Activated T-cell treated with anti-CD3 and anti-CD28 coated beads, Interleukin-2, amount 50 U/mL, for 48 hours (primary cell): Measurements from ENCODE around the gene TUBGCP6.
A peak's percentile ranks its signal among the peaks of the same experiment; 100 is the strongest.

Experiments used
- DNase-seq, 2 experiments: peaks; one replicate each; pipeline ENCODE4 v3.0.0-alpha.2; 2020

Gene TUBGCP6

DNA sequence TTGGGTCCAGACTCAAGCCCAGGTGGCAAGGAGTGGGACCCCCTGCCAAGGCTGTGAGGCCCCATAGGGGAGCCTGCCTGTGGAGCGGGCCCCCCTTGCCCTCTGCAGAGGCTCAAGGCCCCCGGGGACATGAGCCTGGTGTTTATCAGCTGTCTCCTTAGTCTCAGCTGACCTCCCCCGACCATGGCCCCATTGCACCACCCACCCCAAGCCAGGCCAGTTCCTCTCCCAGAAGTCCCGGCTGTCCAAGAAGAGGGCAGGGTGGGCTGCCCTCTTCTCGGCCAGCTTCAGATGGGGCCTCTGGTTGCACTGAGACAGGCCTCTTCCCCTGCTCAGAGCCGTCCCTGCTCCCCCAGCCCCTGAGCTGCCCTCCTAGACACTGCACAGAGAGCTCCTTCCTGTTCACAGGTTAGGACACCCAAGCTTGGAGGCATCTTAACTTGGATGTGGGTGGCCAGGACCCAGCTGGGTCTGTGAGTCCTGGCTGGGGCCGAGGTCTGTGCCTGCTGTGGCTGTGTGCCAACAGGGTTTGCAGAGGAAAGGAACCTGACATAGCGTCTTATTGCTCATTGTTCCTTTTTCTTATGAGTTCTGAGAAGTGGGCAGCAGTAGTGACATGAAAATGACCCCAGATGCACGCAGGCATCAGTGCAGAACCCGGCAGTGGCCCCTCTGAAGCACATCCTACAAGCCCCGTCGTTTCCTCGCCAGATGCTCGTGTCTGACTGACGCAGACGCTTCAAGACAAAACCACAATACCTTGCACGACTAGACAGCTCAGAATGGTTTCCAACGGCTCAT lies 53.7 kb downstream of the TUBGCP6 start:
- DNase-seq: peak; percentile 74 to 78

- peak; percentile 85 to 89 for DNase-seq
Measured at GRCh38 chr22:50190182-50190940, 54.5 kb downstream of the TUBGCP6 start.

DNA sequence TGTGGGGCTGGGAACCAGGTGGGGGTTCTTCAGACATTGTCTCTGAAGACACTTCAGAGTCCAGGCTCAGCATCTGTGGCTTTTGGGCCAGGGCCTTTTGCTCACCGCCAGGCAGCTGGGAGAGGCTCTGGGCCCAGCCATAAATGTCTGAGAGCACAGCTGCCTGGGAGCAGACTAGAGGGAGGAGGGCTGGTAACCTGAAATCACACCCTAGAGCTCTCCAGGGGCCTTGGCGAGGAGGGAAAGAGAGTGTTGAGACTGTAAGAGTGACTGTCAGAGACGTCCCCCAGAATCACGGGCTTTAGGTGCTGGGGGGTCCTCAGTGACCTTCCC lies 55.0 kb downstream of the TUBGCP6 start:
- DNase-seq: no peak

DNA sequence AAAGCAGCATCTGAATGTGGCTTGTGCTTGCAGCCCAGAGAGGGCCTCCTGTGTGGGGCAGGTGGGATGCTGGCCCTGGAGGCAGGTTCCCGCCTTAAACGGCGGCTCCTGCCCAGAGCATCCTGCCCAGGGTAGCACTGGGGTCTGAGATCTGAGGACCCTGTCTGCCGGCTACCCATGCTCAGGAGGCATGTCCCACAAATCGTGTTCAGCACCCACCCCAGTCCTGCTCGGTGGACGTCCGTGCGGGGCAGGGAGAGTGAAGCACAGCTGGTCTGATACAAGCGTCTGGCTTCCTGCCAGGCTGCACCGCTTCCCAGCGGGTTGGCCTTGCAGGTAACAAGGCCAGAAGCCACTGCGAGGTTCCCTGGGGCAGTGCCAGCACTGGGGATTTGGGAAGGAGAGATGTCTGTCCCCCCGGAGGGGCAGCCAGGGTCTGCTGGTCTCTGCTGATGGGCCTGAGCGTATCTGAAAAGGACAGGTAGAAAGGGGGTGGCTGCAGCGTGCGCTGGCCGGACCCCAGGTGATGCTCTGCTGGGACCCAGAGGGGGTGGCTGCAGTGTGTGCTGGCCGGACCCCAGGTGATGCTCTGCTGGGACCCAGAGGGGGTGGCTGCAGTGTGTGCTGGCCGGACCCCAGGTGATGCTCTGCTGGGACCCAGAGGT lies 55.5 kb downstream of the TUBGCP6 start:
- DNase-seq: no peak

- DNase-seq: no peak
Measured at GRCh38 chr22:50188356-50188755, 56.5 kb downstream of the TUBGCP6 start.

- DNase-seq: no peak
Measured at GRCh38 chr22:50186761-50187523, 57.9 kb downstream of the TUBGCP6 start.

DNA sequence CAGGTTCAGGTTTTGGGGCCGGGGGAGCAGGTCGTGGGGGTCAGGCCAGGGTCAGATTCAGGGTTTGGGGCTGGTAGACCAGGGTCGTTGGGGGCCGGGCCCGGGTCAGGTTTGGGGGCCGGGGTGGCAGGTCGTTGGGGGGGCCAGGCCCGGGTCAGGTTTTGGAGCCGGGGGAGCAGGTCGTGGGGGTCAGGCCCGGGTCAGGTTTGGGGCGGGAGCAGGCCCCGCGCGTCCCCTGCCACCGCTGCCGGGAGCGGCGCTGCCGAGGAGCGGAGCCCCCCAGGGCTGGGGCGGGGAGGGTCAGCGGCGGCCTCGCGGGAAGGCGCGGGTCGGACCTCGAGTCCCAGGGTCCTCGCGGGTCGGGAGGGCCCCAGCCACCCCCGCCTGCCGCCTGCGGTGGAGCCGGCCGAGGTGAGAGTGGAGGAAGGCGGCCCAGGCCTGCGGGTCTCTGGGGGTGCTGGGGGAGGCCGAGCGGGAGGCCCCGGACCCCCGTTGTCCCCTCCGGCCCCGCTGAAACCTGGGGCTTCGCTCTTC lies 58.6 kb downstream of the TUBGCP6 start:
- DNase-seq: no peak

- peak; percentile 86 to 92 for DNase-seq
Measured at GRCh38 chr22:50185375-50186087, 59.3 kb downstream of the TUBGCP6 start, which contains the start of gene TRABD. Gene TRABD, plus strand, starts transcription at chr22:50185913. Its CDS starts 7,148 bp downstream, at chr22:50193061.

GRCh38 chr22:50184902-50185374 lies 59.9 kb downstream of the TUBGCP6 start:
- no peak for DNase-seq

- DNase-seq: no peak
Measured at GRCh38 chr22:50184004-50184901, 60.6 kb downstream of the TUBGCP6 start.

DNA sequence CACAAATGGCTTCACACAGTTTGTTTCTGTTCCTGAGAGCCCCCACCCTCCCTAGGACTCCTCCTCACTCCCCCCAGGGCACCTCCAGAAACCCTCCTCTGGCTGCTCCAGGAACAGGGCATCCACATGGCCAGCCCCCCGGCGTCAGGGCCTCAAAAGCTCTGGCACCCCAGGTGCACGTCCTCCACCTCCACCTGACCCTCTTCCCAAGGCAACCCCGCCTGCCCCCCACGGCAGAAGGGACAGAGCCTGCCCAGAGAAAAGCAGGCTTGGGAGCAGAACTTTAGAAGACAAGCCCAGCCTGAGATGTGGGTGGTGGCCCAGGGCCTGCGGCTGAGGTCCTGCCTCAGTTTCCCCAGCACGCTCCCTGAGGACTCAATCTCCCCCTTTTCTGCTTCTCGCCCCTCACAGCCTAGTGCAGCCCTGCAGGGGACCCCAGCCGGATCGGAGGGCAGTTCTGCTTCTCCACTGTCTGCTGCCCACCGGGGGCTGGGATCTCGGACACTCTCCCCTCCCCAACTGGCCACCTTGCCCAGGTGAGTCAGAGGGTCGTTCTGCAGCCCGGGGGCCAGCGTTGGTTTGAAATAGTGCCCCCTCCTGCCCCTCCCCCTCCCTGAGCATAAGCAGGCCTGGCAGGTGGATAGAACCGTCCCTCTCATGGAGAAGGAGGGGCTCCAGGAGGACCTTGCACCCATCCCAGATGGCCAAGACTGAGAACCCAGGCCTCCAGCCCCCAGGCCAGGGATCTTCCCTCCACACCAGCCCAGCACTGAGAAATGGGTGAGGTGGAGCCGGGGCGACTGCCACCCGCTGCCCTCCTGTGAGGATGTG lies 61.5 kb downstream of the TUBGCP6 start:
- DNase-seq: no peak

DNA sequence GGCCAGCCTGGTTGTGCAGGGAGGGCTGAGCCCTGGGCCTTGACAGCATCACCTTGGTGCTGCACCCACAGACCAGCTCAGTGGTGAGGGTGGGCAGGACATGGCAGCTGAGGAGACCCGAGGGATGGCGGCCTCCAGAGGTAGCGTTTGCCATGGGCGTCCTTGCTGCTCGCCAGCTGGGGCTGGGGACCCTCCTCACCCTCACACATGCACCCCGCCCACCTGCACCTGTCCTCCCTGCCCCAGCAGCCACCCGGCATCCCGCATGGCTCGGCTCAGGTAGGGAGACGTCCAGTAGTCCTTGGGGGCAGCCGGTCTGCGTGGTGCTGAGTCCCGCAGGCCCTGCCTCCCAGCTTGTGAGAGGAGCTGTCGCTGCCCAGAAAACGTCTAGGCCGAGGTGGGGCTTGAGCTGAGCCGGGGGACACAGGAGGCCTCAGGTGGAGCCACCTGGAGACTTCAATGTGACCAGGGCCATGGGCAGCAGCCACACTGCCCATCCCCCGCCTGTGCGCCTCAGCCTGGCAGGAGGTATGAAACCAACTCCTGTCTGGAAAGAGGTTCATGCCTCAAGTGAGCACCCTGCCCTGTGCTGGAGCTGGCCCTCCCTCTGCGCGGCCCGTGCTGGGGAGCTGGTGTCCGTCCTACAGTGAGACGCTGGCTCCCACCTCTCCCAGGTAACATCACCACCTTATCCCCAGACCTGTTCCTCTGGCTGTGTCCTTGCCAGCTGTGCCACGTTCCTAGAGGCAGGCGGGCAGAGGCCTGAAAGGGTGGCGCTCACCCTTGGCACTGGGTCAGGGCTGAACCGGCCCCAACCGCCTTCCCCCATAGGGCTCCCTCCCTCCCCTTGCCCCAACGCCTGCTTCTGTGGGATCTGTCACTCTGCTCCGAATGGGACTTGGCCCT lies 62.4 kb downstream of the TUBGCP6 start:
- DNase-seq: no peak

- DNase-seq: no peak
Measured at GRCh38 chr22:50180727-50181521, 63.9 kb downstream of the TUBGCP6 start.

DNA sequence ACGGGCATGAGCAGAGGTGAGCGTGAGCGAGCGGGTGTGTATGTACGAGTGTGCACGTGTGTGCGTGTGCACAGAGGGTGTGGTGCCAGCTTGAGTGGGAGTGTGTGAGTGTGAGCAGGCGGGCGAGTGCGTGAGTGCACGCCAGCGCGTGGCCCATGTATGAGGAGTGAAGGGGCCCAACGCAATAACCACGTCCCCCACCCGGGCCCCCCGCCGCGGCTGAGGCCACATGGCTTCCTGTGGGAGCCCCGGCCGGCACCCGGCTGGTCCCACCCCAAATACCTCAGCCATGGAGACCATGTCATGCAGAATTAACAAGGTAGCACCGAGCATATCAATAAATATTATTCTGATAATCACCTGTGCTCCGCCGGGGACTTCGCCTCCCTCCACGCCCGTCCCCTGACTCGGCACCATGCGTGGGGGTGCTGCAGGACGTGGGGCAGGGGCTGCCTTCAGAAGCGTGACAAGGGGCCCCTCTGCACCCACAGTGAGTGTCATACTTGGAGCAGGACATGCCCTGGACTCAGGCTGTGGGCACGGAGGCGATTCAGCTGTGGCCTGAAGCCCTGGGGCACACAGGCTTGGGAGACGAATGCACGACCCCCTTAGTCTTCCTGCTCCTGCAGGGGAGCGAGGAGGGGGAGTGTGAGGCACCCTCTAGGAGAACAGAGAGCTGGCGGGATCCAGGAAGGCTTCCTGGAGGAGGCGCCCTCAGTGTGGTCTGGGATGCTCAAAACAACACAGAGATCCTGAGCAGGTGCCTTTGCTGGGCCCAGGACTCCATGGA lies 64.7 kb downstream of the TUBGCP6 start:
- no peak for DNase-seq

- no peak for DNase-seq
Measured at GRCh38 chr22:50178871-50179869, 65.7 kb downstream of the TUBGCP6 start.

DNA sequence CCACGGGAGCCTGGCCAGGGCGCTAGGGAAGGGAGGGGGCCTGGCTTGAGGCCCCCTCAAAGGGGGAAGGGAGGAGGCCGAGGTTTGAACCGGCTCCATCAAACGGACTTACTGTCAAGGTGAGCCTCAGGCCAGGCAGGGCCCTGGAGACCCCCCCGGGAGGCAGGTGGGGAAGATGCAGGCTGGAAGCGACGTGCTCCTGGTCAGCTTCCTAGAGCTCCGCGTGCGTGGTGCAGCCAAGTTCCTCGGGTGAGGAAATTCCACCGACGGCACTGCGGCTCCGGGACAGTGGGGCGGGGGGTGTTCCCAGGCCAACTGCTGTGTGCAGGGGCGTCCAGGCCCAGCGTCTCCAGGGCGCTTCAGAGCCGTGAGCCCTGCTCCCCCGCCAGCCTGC lies 66.4 kb downstream of the TUBGCP6 start:
- no peak for DNase-seq
